CD14-positive monocyte (primary cell): Measurements from ENCODE around the gene RBP7. TPM values are rescaled to one million over a fixed set of nuclear protein-coding genes. Genes with fewer than 3 reads are reported as not detected.

ENCODE experiments used
- DNase-seq, 3 donors: peaks; one replicate each; pipeline ENCODE4 v3.0.0-alpha.2; 2011 to 2022
- H2AFZ ChIP-seq: 2 replicates; pipeline ENCODE4 v1.6.0; 2012; ENCODE audit warnings: mild to moderate bottlenecking, low read depth, low read length, inconsistent platforms; ENCODE audit not compliant: insufficient read depth, poor library complexity, severe bottlenecking
- H3K27ac ChIP-seq, 2 donors: 1 replicate in 1 of 2; 2 replicates in 1 of 2; pipeline ENCODE4 v1.5.1; 2012 to 2013; ENCODE audit warnings: low read length in 2 of 2, control low read depth in 1 of 2, inconsistent platforms in 1 of 2, low read depth in 1 of 2, mild to moderate bottlenecking in 1 of 2
- H3K27me3 ChIP-seq, 2 donors: one replicate each; pipeline versions ENCODE4 v1.6.0 to v1.6.1; 2011 to 2013; ENCODE audit warnings: low read length in 2 of 2; ENCODE audit not compliant: control insufficient read depth in 2 of 2, insufficient read depth in 2 of 2
- H3K36me3 ChIP-seq, 2 donors: replicated peaks in 1 of 2; 1 replicate in 1 of 2; 2 replicates in 1 of 2; pipeline versions ENCODE4 v1.5.1 to v1.6.1; 2012 to 2013; ENCODE audit warnings: low read length in 2 of 2, control low read depth in 1 of 2, inconsistent platforms in 1 of 2, mild to moderate bottlenecking in 1 of 2; ENCODE audit not compliant: insufficient read depth in 2 of 2, control insufficient read depth in 1 of 2
- H3K4me1 ChIP-seq, 2 donors: 1 replicate in 1 of 2; 2 replicates in 1 of 2; pipeline versions ENCODE4 v1.5.1 to v1.6.1; 2012 to 2013; ENCODE audit warnings: low read length in 2 of 2, control low read depth in 1 of 2, inconsistent platforms in 1 of 2, mild to moderate bottlenecking in 1 of 2, moderate library complexity in 1 of 2; ENCODE audit not compliant: insufficient read depth in 2 of 2, control insufficient read depth in 1 of 2
- H3K4me2 ChIP-seq: replicated peaks from 2 replicates; pipeline ENCODE3; 2012; ENCODE audit warnings: low read length, moderate library complexity, mild to moderate bottlenecking; ENCODE audit not compliant: poor library complexity, severe bottlenecking; ENCODE audit errors: extremely low read depth
- H3K4me3 ChIP-seq, 3 experiments: fragments of 200-600 bp in 1 of 3; sonication (generic) in 1 of 3; replicated peaks in 1 of 3; 1 replicate in 2 of 3; 2 replicates in 1 of 3; pipeline ENCODE4 v1.5.1; 2011 to 2013; ENCODE audit warnings: low read length in 3 of 3, mild to moderate bottlenecking in 3 of 3, control low read depth in 2 of 3, low read depth in 2 of 3, inconsistent platforms in 1 of 3, moderate library complexity in 1 of 3
- H3K79me2 ChIP-seq: 2 replicates; pipeline ENCODE4 v1.6.0; 2012; ENCODE audit warnings: mild to moderate bottlenecking, control low read depth, inconsistent platforms, low read length, moderate library complexity; ENCODE audit not compliant: insufficient read depth
- H3K9ac ChIP-seq: 2 replicates; pipeline ENCODE4 v1.6.0; 2017; ENCODE audit warnings: low read length, mild to moderate bottlenecking; ENCODE audit not compliant: insufficient read depth, poor library complexity, severe bottlenecking
- H3K9me3 ChIP-seq, 2 donors: replicated peaks in 1 of 2; 1 replicate in 1 of 2; 2 replicates in 1 of 2; pipeline versions ENCODE4 v1.5.1 to v1.6.1; 2012 to 2013; ENCODE audit warnings: low read length in 2 of 2, control low read depth in 1 of 2; ENCODE audit not compliant: control insufficient read depth in 1 of 2, insufficient read depth in 1 of 2
- H4K20me1 ChIP-seq: 2 replicates; pipeline ENCODE4 v1.6.0; 2012; ENCODE audit warnings: mild to moderate bottlenecking, low read length, control low read depth, moderate library complexity; ENCODE audit not compliant: insufficient read depth
- H3K27ac Mint-ChIP-seq, 7 donors: one replicate each; pipeline ENCODE4 v1.8.0; 2020; ENCODE audit warnings: mild to moderate bottlenecking in 7 of 7, mixed read lengths in 7 of 7, moderate library complexity in 6 of 7, inconsistent platforms in 2 of 7
- H3K27me3 Mint-ChIP-seq, 3 donors: one replicate each; pipeline ENCODE4 v1.8.0; 2021 to 2022; ENCODE audit warnings: low read depth in 3 of 3, mild to moderate bottlenecking in 3 of 3, mixed read lengths in 3 of 3, moderate library complexity in 3 of 3, inconsistent platforms in 1 of 3
- H3K36me3 Mint-ChIP-seq, 2 donors: one replicate each; pipeline ENCODE4 v1.8.0; 2020; ENCODE audit warnings: mixed read lengths in 2 of 2, inconsistent platforms in 1 of 2, mild to moderate bottlenecking in 1 of 2
- H3K4me1 Mint-ChIP-seq: one replicate; pipeline ENCODE4 v1.8.0; 2020; ENCODE audit warnings: mild to moderate bottlenecking, mixed read lengths
- H3K4me3 Mint-ChIP-seq, 2 donors: one replicate each; pipeline ENCODE4 v1.8.0; 2020; ENCODE audit warnings: mild to moderate bottlenecking in 2 of 2, mixed read lengths in 2 of 2, moderate library complexity in 1 of 2
- H3K9me3 Mint-ChIP-seq, 7 donors: one replicate each; pipeline ENCODE4 v1.8.0; 2020 to 2022; ENCODE audit warnings: mixed read lengths in 7 of 7, mild to moderate bottlenecking in 6 of 7, moderate library complexity in 6 of 7, inconsistent platforms in 2 of 7
- CTCF ChIP-seq: fragments of 200-600 bp; IDR thresholded peaks from one replicate; pipeline ENCODE4 v1.8.0; 2022; ENCODE audit warnings: antibody characterized with exemption, mild to moderate bottlenecking
- WGBS: methylation state at CpG from one replicate; pipeline ENCODE4 v1.1.5; 2013; ENCODE audit warnings: missing lambda C conversion rate; ENCODE audit not compliant: insufficient coverage; 5-methylcytosine and 5-hydroxymethylcytosine counted together
- intact Hi-C, 2 donors: fragments of 100-400 bp; cut with micrococcal nuclease; formaldehyde crosslinking; loops; one replicate each; pipeline versions ENCODE4 v1.15.0 to v1.15.1; 2023
- polyA plus RNA-seq, 3 donors: library from polyadenylated mRNA; depleted of rRNA in 1 of 3; unstranded in 2 of 3; stranded (reverse) in 1 of 3; fragments of 300-500 nt in 2 of 3; fragments of >200 nt in 1 of 3; fragmentation: Illumina TruSeq in 2 of 3; gene quantifications; 1 replicate in 2 of 3; 2 replicates in 1 of 3; pipeline ENCODE4 v1.2.3, GENCODE V29; 2012 to 2021

Gene RBP7
- polyA plus RNA-seq, 3 donors = 116 to 340 (median 306) TPM

DNA sequence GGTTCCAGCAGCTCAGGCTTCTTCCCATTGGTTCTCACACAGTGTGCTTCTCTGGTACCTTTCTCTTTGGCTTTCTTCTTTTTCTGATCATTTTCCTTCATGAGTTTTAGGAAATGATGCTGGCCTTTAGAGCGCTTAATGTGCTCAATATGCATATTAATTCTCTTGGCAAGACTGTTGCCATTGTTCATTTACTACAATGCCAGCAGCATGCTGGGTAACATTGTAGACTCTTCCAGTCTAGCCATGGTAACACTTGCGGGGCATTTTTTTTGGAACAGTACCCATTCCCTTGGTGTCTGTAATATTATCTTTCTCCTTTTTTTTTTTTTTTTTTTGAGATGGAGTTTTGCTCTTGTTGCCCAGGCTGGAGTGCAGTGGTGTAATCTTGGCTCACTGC lies 57.4 kb downstream of the RBP7 start:
- Histone ChIP-seq H3K27me3 (no peaks in the 10 kb centered on the region), H3K4me3 (no peak overlapping the region), H4K20me1 (peaks cover 87% of the 10 kb centered on the region), H3K4me1 (peaks cover 19 to 20% of the 10 kb centered on the region in 2 donors), H3K4me2 (no peak overlapping the region), H3K27ac (no peak overlapping the region), H3K9ac (no peak overlapping the region), H3K9me3 (no peaks in the 10 kb centered on the region), H3K79me2 (peaks cover 86% of the 10 kb centered on the region), H3K36me3 (peaks cover 22 to 55% of the 10 kb centered on the region in 2 donors), H2AFZ (no peak overlapping the region)
- no peaks in the 10 kb centered on the region for H3K27me3 Mint-ChIP-seq
- no peak overlapping the region for H3K4me3 Mint-ChIP-seq
- WGBS = no CpG with 5 or more reads among the region's 2 CpGs
- peaks cover 43 to 67% of the 10 kb centered on the region in 2 donors for H3K36me3 Mint-ChIP-seq
- H3K4me1 Mint-ChIP-seq = peaks cover 29% of the 10 kb centered on the region
- H3K27ac Mint-ChIP-seq = peak overlapping the region in 1 of 7 donors; percentile 79
- DNase-seq = no peak
- peaks cover 0 to 2% (median 0%) of the 10 kb centered on the region in 7 donors for H3K9me3 Mint-ChIP-seq
- no peak for TF ChIP-seq CTCF
- intact Hi-C loops = no loop called here

- no peak overlapping the region for H2AFZ ChIP-seq
- H3K9me3 ChIP-seq = no peaks in the 10 kb centered on the region
- H4K20me1 ChIP-seq = peaks cover 87% of the 10 kb centered on the region
- H3K4me1 Mint-ChIP-seq = peaks cover 29% of the 10 kb centered on the region
- DNase-seq = no peak
- H3K27me3 Mint-ChIP-seq = no peaks in the 10 kb centered on the region
- no peak overlapping the region for H3K9ac ChIP-seq
- no peak overlapping the region for H3K4me3 Mint-ChIP-seq
- H3K36me3 ChIP-seq = peaks cover 9 to 44% of the 10 kb centered on the region in 2 donors
- peak overlapping the region; percentile 61 for H3K4me2 ChIP-seq
- peaks cover 86% of the 10 kb centered on the region for H3K79me2 ChIP-seq
- H3K9me3 Mint-ChIP-seq = peaks cover 0 to 2% (median 0%) of the 10 kb centered on the region in 7 donors
- TF ChIP-seq CTCF = no peak
- WGBS = no CpG with 5 or more reads among the region's 4 CpGs
- peak overlapping the region in 1 of 3 experiments; percentile 66 for H3K4me3 ChIP-seq
- H3K4me1 ChIP-seq = peaks cover 19 to 20% of the 10 kb centered on the region in 2 donors
- no peaks in the 10 kb centered on the region for H3K27me3 ChIP-seq
- peak overlapping the region; percentile 70 to 81 for H3K27ac ChIP-seq
- intact Hi-C loops = no loop called here
- peak overlapping the region; percentile 49 to 88 (median 79) for H3K27ac Mint-ChIP-seq
- H3K36me3 Mint-ChIP-seq = peaks cover 33 to 50% of the 10 kb centered on the region in 2 donors
These were observed 59.6 kb downstream of the RBP7 start for GRCh38 chr1:10056599-10056987.
